OCI-LY7 (cell line): ENCODE results near the gene SLC1A7. TPM values are rescaled to one million over a fixed set of nuclear protein-coding genes. Genes with fewer than 3 reads are reported as not detected.
"Not testable (repeated sequence)": the region's sequence is repeated elsewhere in the genome, so short reads cannot be mapped to it uniquely, and the experiment has no call there.

Experiments
- BruUV-seq: library from RNA; stranded (reverse); fragments of 400-500 nt; replicated peaks from 2 replicates; lab custom pipeline; 2021; lab: Mats Ljungman, UMichigan
- CTCF ChIA-PET: fragments of 300-600 bp; sonication (Branson Sonifier 250); formaldehyde crosslinking; loops from one replicate; lab custom pipeline; 2022; ENCODE audit warnings: antibody characterized with exemption; ENCODE audit not compliant: unreplicated experiment; lab: Charles Lee
- POLR2A ChIA-PET: fragments of 300-600 bp; sonication (Branson Sonifier 250); formaldehyde crosslinking; loops from one replicate; lab custom pipeline; 2022; ENCODE audit warnings: antibody characterized with exemption; lab: Charles Lee
- DNase-seq: peaks from one replicate; pipeline ENCODE4 v3.0.0-alpha.2; 2015; ENCODE audit warnings: low spot score
- H2AFZ ChIP-seq: fragments of 200-600 bp; sonication (generic), shearing (Covaris generic); 2 replicates; pipeline ENCODE4 v1.6.1; 2014; ENCODE audit warnings: mild to moderate bottlenecking, antibody characterized with exemption, low read length, moderate library complexity
- H3K27ac ChIP-seq: fragments of 200-600 bp; sonication (generic); 2 replicates; pipeline ENCODE4 v1.5.1; 2014; ENCODE audit warnings: mixed run types, low read depth, mild to moderate bottlenecking, moderate library complexity, low read length, inconsistent platforms; ENCODE audit not compliant: poor library complexity, severe bottlenecking
- H3K36me3 ChIP-seq: fragments of 200-600 bp; sonication (generic); 2 replicates; pipeline ENCODE4 v1.6.1; 2014; ENCODE audit warnings: mild to moderate bottlenecking, antibody characterized with exemption, low read length, moderate library complexity, mixed read lengths; ENCODE audit not compliant: insufficient read depth
- H3K4me1 ChIP-seq: fragments of 200-600 bp; sonication (generic); 2 replicates; pipeline ENCODE4 v1.5.1; 2014; ENCODE audit warnings: mild to moderate bottlenecking, low read length; ENCODE audit not compliant: insufficient read depth, poor library complexity, severe bottlenecking
- H3K4me2 ChIP-seq: fragments of 200-600 bp; sonication (generic); 2 replicates; pipeline ENCODE4 v1.6.1; 2014; ENCODE audit warnings: mild to moderate bottlenecking, low read length
- H3K4me3 ChIP-seq: fragments of 200-600 bp; sonication (generic); 2 replicates; pipeline ENCODE4 v1.5.1; 2014; ENCODE audit warnings: mild to moderate bottlenecking, low read depth, low read length; ENCODE audit not compliant: poor library complexity, severe bottlenecking
- H3K79me2 ChIP-seq: fragments of 200-600 bp; sonication (generic); 2 replicates; pipeline ENCODE4 v1.6.1; 2016; ENCODE audit warnings: low read depth, mild to moderate bottlenecking, low read length, moderate library complexity, mixed read lengths; ENCODE audit not compliant: insufficient read depth
- H3K9me2 ChIP-seq: fragments of 200-600 bp; sonication (generic); 2 replicates; pipeline ENCODE4 v1.6.1; 2016; ENCODE audit warnings: mild to moderate bottlenecking, low read length, mixed read lengths; ENCODE audit not compliant: insufficient read depth
- H3K9me3 ChIP-seq: fragments of 200-600 bp; sonication (generic); 2 replicates; pipeline ENCODE4 v1.6.1; 2014; ENCODE audit warnings: mild to moderate bottlenecking, mixed run types, low read length, mixed read lengths
- H4K20me1 ChIP-seq: fragments of 200-600 bp; sonication (generic); 2 replicates; pipeline ENCODE4 v1.6.1; 2014; ENCODE audit warnings: mild to moderate bottlenecking, antibody characterized with exemption, low read length, moderate library complexity, mixed read lengths; ENCODE audit not compliant: insufficient read depth
- EZH2phosphoT487 ChIP-seq: fragments of 200-600 bp; sonication (generic); IDR thresholded peaks from 2 replicates; pipeline ENCODE4 v1.6.1; 2018; ENCODE audit warnings: low read depth, borderline replicate concordance, mild to moderate bottlenecking, mixed run types, antibody characterized with exemption, low read length, moderate library complexity, mixed read lengths
- intact Hi-C: fragments of 100-400 bp; cut with micrococcal nuclease; formaldehyde crosslinking; loops from one replicate; pipeline ENCODE4 v1.10.0; 2022; ENCODE audit not compliant: unreplicated experiment
- total RNA-seq, 2 experiments: library from RNA; depleted of rRNA in 1 of 2; stranded (reverse); fragments of >200 nt in 1 of 2; shearing (Covaris generic) in 1 of 2; gene quantifications; 2 replicates each; pipeline ENCODE4 v1.2.3, GENCODE V29; 2014 to 2022
- TF ChIP-seq, protein P1 (sequence below): fragments of 200-600 bp; sonication (generic); conservative IDR thresholded peaks from 2 replicates; pipeline ENCODE4 v1.5.1; 2014; ENCODE audit warnings: mild to moderate bottlenecking, antibody characterized with exemption, low read length, moderate library complexity, mixed read lengths

The SLC1A7 gene
- total RNA-seq, 2 experiments from 2014 or later = not detected

DNA sequence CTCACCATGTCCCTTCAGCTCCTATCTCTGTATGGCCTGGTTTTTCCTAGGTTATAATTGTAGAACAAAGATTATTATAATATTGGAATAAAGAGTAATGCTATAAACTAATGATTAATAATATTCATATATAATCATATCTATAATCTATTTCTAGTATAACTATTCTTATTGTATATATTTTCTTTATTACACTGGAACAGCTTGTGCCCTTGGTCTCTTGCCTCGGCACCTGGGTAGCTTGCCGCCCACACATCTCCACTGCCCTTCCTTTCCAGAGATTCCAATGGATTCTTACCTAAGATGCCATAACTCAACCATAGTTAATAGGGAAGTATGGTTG lies 43.5 kb upstream of the SLC1A7 start:
- H3K4me2 ChIP-seq, DNase-seq, H3K36me3 ChIP-seq, H4K20me1 ChIP-seq, POLR2A ChIA-PET, H2AFZ ChIP-seq, H3K4me1 ChIP-seq, H3K27ac ChIP-seq, H3K9me2 ChIP-seq, BruUV-seq, H3K4me3 ChIP-seq, CTCF ChIA-PET, intact Hi-C loops, H3K9me3 ChIP-seq, H3K79me2 ChIP-seq: not testable (repeated sequence)
- TF ChIP-seq, protein P1, sequence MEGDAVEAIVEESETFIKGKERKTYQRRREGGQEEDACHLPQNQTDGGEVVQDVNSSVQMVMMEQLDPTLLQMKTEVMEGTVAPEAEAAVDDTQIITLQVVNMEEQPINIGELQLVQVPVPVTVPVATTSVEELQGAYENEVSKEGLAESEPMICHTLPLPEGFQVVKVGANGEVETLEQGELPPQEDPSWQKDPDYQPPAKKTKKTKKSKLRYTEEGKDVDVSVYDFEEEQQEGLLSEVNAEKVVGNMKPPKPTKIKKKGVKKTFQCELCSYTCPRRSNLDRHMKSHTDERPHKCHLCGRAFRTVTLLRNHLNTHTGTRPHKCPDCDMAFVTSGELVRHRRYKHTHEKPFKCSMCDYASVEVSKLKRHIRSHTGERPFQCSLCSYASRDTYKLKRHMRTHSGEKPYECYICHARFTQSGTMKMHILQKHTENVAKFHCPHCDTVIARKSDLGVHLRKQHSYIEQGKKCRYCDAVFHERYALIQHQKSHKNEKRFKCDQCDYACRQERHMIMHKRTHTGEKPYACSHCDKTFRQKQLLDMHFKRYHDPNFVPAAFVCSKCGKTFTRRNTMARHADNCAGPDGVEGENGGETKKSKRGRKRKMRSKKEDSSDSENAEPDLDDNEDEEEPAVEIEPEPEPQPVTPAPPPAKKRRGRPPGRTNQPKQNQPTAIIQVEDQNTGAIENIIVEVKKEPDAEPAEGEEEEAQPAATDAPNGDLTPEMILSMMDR = peak; percentile 61

- BruUV-seq = no TSS peak
- H3K9me3 ChIP-seq = no peaks in the 10 kb centered on the region
- CTCF ChIA-PET = interaction anchor here (0.6 to 0.9 kb wide), 2 partner anchors 53 to 488 kb away, joined by 3 to 4 read pairs; no protein-coding TSS in a partner anchor
- no peaks in the 10 kb centered on the region for H3K9me2 ChIP-seq
- H2AFZ ChIP-seq = peak overlapping the region; percentile 6; the same call in 1 of the 2 replicates
- POLR2A ChIA-PET = interaction anchor here (0.5 kb wide), 1 partner anchor 1076 kb away, joined by 3 read pairs; no protein-coding TSS in a partner anchor
- H3K79me2 ChIP-seq = no peaks in the 10 kb centered on the region
- intact Hi-C loops = loop anchor here (5.0 kb wide), 1 partner anchor 171 kb away; no protein-coding TSS in a partner anchor
- H3K36me3 ChIP-seq = no peaks in the 10 kb centered on the region
- H3K4me3 ChIP-seq = no peak overlapping the region
- H3K4me2 ChIP-seq = no peak overlapping the region
- peaks cover 3% of the 10 kb centered on the region for H3K4me1 ChIP-seq
- H4K20me1 ChIP-seq = no peaks in the 10 kb centered on the region
- no peak for TF ChIP-seq EZH2phosphoT487
- TF ChIP-seq, protein P1 = no peak
- no peak for DNase-seq
- no peak overlapping the region for H3K27ac ChIP-seq
These were observed 40.9 kb upstream of the SLC1A7 start for GRCh38 chr1:53183095-53183990.

GRCh38 chr1:53182716-53183094 lies 40.3 kb upstream of the SLC1A7 start:
- H2AFZ ChIP-seq = no peak overlapping the region
- TF ChIP-seq, protein P1 = no peak
- TF ChIP-seq EZH2phosphoT487 = no peak
- POLR2A ChIA-PET = interaction anchor here (0.5 kb wide), 1 partner anchor 1076 kb away, joined by 3 read pairs; no protein-coding TSS in a partner anchor
- H3K4me1 ChIP-seq = peaks cover 3% of the 10 kb centered on the region
- no peak overlapping the region for H3K4me2 ChIP-seq
- no peak for DNase-seq
- H3K79me2 ChIP-seq = no peaks in the 10 kb centered on the region
- CTCF ChIA-PET = interaction anchor here (0.9 kb wide), 1 partner anchor 52 kb away, joined by 3 read pairs; no protein-coding TSS in a partner anchor
- no peaks in the 10 kb centered on the region for H3K36me3 ChIP-seq
- no peaks in the 10 kb centered on the region for H4K20me1 ChIP-seq
- no peaks in the 10 kb centered on the region for H3K9me2 ChIP-seq
- no peak overlapping the region for H3K27ac ChIP-seq
- intact Hi-C loops = loop anchor here (1.0 to 5.0 kb wide), 3 partner anchors 170 to 481 kb away; no protein-coding TSS in a partner anchor
- no TSS peak for BruUV-seq
- no peaks in the 10 kb centered on the region for H3K9me3 ChIP-seq
- no peak overlapping the region for H3K4me3 ChIP-seq
